Measurements from ENCODE around the gene PRKN. TPM values are rescaled to one million over a fixed set of nuclear protein-coding genes. Genes with fewer than 3 reads are reported as not detected.

The PRKN gene
- total RNA-seq, 2 donors from 2014 or later = 6.7 to 8.2 TPM

DNA sequence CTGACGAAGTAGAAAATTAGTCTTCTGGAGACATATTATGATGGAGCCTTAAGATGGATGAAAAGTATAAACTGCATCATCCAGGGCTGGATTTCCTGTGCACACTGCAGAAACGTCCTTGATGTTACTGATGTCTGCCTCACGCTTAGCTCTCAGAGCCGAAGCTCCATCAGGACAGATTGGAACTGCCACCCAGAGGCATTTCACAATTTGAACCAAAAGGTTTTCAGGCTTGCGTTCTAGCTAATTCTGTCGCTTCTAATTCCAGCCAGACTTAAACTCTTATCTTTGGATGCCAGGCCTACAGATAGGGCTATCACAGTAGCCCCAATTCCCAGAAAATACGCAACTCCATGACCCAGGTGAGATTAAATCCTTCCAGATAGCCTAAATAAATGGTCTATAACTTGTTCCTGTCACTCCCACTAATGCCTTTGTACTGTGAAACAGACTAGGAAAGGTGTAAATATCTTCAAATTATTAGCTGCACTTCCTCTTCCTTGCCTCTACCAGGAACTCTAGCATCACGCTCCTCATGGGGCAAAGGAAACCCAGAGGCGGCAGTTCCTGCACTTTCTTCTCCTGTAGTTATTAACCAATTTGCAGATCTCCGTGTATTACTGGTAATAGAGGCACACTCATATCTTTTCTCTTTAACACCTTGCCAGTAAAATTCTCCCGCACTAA, 634.6 kb downstream of the PRKN start:
- intact Hi-C loops (cut with DNase I) = no loop called here
- no peak for ATAC-seq
- TF ChIP-seq POLR2A (IDR thresholded peaks at IDR 0.05) = no peak
- TF ChIP-seq, protein P1, sequence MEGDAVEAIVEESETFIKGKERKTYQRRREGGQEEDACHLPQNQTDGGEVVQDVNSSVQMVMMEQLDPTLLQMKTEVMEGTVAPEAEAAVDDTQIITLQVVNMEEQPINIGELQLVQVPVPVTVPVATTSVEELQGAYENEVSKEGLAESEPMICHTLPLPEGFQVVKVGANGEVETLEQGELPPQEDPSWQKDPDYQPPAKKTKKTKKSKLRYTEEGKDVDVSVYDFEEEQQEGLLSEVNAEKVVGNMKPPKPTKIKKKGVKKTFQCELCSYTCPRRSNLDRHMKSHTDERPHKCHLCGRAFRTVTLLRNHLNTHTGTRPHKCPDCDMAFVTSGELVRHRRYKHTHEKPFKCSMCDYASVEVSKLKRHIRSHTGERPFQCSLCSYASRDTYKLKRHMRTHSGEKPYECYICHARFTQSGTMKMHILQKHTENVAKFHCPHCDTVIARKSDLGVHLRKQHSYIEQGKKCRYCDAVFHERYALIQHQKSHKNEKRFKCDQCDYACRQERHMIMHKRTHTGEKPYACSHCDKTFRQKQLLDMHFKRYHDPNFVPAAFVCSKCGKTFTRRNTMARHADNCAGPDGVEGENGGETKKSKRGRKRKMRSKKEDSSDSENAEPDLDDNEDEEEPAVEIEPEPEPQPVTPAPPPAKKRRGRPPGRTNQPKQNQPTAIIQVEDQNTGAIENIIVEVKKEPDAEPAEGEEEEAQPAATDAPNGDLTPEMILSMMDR (IDR thresholded peaks at IDR 0.05) = no peak

DNA sequence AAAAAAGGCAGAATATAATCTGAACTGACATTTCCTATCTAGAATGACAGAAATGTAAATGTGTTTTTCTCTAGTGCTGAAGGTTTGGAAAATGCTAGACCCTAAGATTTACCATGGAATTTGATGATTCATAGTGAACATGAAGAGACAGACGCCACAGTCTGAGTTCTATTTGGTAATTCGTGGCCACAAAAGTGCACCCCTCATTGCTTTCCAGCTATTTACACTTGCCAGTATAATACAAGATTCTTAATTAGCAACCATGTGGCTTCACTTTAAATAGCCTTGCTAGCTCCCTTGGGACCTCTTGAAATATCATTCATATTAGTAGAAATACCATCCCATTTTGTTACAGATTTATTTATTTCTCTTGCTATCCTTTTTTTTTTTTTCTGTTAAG, 636.8 kb downstream of the PRKN start:
- intact Hi-C loops (cut with DNase I) = no loop called here
- TF ChIP-seq, protein P1 (IDR thresholded peaks at IDR 0.05) = no peak
- TF ChIP-seq POLR2A (IDR thresholded peaks at IDR 0.05) = no peak
- H3K4me1 ChIP-seq = no peaks in the 10 kb centered on the region
- no peaks in the 10 kb centered on the region for H3K27me3 ChIP-seq
- H3K9me3 ChIP-seq = no peaks in the 10 kb centered on the region
- ATAC-seq = no peak
- no peak overlapping the region for H3K27ac ChIP-seq
- no peaks in the 10 kb centered on the region for H3K36me3 ChIP-seq (replicated peaks in 1 of 2; ENCODE audit: insufficient read depth in 1 of 2, low read depth in 2 of 2)
- H3K4me3 ChIP-seq = no peak overlapping the region
- WGBS, 2 donors = 58 to 68% methylated on average over 2 of the region's 2 CpGs
- no peak for DNase-seq

More for the DNA sequence above, 634.6 kb downstream of the PRKN start:
- H3K27me3 ChIP-seq = no peaks in the 10 kb centered on the region
- H3K9me3 ChIP-seq = no peaks in the 10 kb centered on the region
- no peak for DNase-seq
- WGBS, 2 donors = 68 to 70% methylated on average over 11 of the region's 11 CpGs
- no peak overlapping the region for H3K4me3 ChIP-seq
- H3K27ac ChIP-seq = no peak overlapping the region
- no peaks in the 10 kb centered on the region for H3K36me3 ChIP-seq (replicated peaks in 1 of 2; ENCODE audit: insufficient read depth in 1 of 2, low read depth in 2 of 2)
- H3K4me1 ChIP-seq = no peaks in the 10 kb centered on the region

DNA sequence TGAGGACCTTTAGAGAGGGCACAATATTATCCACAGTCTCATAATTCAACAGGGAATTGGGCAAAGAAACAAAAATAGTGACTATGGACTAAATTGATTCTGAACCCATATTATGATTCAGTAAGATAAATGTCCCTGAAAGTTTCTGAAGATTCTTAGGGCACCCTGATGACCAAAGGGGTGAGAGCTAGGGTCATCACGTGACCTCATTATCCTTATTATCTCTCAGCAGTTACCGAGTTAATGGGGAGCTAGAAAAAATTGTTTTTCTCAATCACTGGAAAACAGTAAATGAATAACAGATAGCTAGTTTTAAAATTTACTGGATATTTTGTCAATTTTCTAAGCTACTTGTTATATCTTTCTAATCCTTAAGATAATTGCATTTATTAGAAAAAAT, 639.5 kb downstream of the PRKN start:
- Histone ChIP-seq H3K27ac (no peak overlapping the region), H3K9me3 (no peaks in the 10 kb centered on the region), H3K36me3 (replicated peaks in 1 of 2; ENCODE audit: insufficient read depth in 1 of 2, low read depth in 2 of 2) (no peaks in the 10 kb centered on the region), H3K4me1 (no peaks in the 10 kb centered on the region), H3K27me3 (no peaks in the 10 kb centered on the region), H3K4me3 (no peak overlapping the region)
- ATAC-seq = no peak
- 81 to 82% methylated on average over 2 of the region's 2 CpGs for WGBS, 2 donors
- no peak for DNase-seq
- intact Hi-C loops (cut with DNase I) = no loop called here
- TF ChIP-seq, protein P1 (IDR thresholded peaks at IDR 0.05) = no peak
- TF ChIP-seq POLR2A (IDR thresholded peaks at IDR 0.05) = no peak

DNA sequence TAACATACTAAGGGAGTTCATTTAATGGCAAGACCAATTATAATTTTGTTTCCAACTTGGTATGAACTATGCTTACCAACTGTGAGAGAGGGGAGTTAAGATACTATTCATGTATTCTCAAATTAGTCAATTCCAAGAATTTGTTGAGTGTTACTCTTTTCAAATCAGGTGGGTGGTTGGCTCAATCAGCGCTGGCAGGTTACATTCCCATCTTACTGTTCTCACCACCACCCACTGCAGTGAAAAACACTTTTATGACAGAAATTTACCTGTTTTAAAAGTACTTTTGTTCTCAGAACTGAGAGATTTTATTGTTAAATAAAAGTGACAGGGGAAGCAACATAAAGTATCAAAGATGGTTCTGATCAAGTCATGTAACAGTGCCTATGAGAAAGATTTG, 642.0 kb downstream of the PRKN start:
- DNase-seq = no peak
- Histone ChIP-seq H3K4me1 (no peaks in the 10 kb centered on the region), H3K9me3 (no peaks in the 10 kb centered on the region), H3K27ac (no peak overlapping the region), H3K27me3 (no peaks in the 10 kb centered on the region), H3K4me3 (no peak overlapping the region), H3K36me3 (replicated peaks in 1 of 2; ENCODE audit: insufficient read depth in 1 of 2, low read depth in 2 of 2) (no peaks in the 10 kb centered on the region)
- no peak for ATAC-seq
- intact Hi-C loops (cut with DNase I) = no loop called here
- 100% methylated on average over 1 of the region's 1 CpG for WGBS, 2 donors
- TF ChIP-seq, protein P1 (IDR thresholded peaks at IDR 0.05) = no peak
- TF ChIP-seq POLR2A (IDR thresholded peaks at IDR 0.05) = no peak

DNA sequence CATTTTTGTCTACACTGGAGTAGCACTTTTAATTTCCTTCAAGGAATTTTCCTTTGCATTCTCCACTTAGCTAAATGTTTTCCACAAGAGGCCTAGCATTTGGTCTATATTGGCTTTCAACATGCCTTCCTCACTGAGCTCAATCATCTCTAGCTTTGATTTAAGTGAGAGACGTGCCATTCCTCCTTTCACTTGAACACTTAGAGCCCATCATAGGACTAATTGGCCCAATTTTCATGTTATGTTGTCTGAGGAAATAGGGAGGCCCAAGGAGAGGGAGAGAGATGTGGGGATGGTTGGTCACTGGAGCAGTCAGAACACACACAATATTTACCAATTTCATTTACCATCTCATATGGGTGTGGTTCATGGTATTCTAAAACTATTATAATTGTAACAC, 645.0 kb downstream of the PRKN start:
- ATAC-seq = no peak
- DNase-seq = no peak
- Histone ChIP-seq H3K36me3 (replicated peaks in 1 of 2; ENCODE audit: insufficient read depth in 1 of 2, low read depth in 2 of 2) (no peaks in the 10 kb centered on the region), H3K4me3 (no peak overlapping the region), H3K27ac (no peak overlapping the region), H3K27me3 (no peaks in the 10 kb centered on the region), H3K9me3 (no peaks in the 10 kb centered on the region), H3K4me1 (no peaks in the 10 kb centered on the region)
- TF ChIP-seq, protein P1 (IDR thresholded peaks at IDR 0.05) = no peak
- TF ChIP-seq POLR2A (IDR thresholded peaks at IDR 0.05) = no peak
- intact Hi-C loops (cut with DNase I) = no loop called here
- WGBS, 2 donors = 77 to 79% methylated on average over 1 of the region's 1 CpG
